Left lobe of liver (tissue), 2 donors: ENCODE measurements around the gene GPR179. TPM values are rescaled to one million over a fixed set of nuclear protein-coding genes. Genes with fewer than 3 reads are reported as not detected.

Source experiments
- ATAC-seq: fragments of 200-7000 bp; cut with Tn5 transposase; one replicate; pipeline ENCODE4 v1.9.1; 2020; ENCODE audit warnings: mild to moderate bottlenecking, moderate library complexity
- DNase-seq: peaks from one replicate; pipeline ENCODE4 v3.0.0-alpha.2; 2020; ENCODE audit warnings: low spot score
- total RNA-seq: library from RNA; stranded (reverse); gene quantifications from one replicate; pipeline ENCODE4 v1.2.1, GENCODE V29; 2021
- donor health status: DM: no; HTN: no; CAD: no; lungs with moderate emphysema.
- donor health status: DM: no; HTN: yes; CAD: no.

GPR179 gene
- total RNA-seq, 1 donor from 2014 or later, result 0.03 TPM

GRCh38 chr17:38344420-38344745 lies 627 bp upstream of the GPR179 start:
- no peak for DNase-seq
- no peak for ATAC-seq

GRCh38 chr17:38342886-38343607 lies 709 bp downstream of the GPR179 start:
- ATAC-seq (no peak), DNase-seq (no peak)

- DNase-seq (peak; percentile 80), ATAC-seq (peak; percentile 93)
These were observed 2.6 kb downstream of the GPR179 start for GRCh38 chr17:38341035-38341721.

GRCh38 chr17:38339891-38340290 lies 3.9 kb downstream of the GPR179 start:
- DNase-seq (no peak), ATAC-seq (no peak)

GRCh38 chr17:38338535-38338934 lies 5.2 kb downstream of the GPR179 start:
- ATAC-seq, result no peak
- DNase-seq, result no peak

GRCh38 chr17:38338053-38338452 lies 5.7 kb downstream of the GPR179 start:
- ATAC-seq, result no peak
- DNase-seq, result no peak

- no peak for ATAC-seq
- no peak for DNase-seq
These were observed 6.9 kb downstream of the GPR179 start for GRCh38 chr17:38336838-38337237.

GRCh38 chr17:38334480-38335364 lies 9.0 kb downstream of the GPR179 start:
- ATAC-seq (no peak), DNase-seq (no peak)

GRCh38 chr17:38333635-38334295 lies 10.0 kb downstream of the GPR179 start:
- peak; percentile 71 for ATAC-seq
- DNase-seq, result no peak

- DNase-seq, result no peak
- ATAC-seq, result no peak
These were observed 11.0 kb downstream of the GPR179 start for GRCh38 chr17:38332735-38333134.

- ATAC-seq (no peak), DNase-seq (no peak)
These were observed 12.8 kb downstream of the GPR179 start for GRCh38 chr17:38330941-38331411.

- ATAC-seq (no peak), DNase-seq (no peak)
These were observed 13.7 kb downstream of the GPR179 start for GRCh38 chr17:38329808-38330730.

GRCh38 chr17:38329284-38329683 lies 14.5 kb downstream of the GPR179 start:
- DNase-seq (no peak), ATAC-seq (no peak)

- ATAC-seq, result no peak
- no peak for DNase-seq
These were observed 15.1 kb downstream of the GPR179 start for GRCh38 chr17:38328620-38329019.

- no peak for DNase-seq
- ATAC-seq, result no peak
These were observed 15.8 kb downstream of the GPR179 start for GRCh38 chr17:38327936-38328335.

GRCh38 chr17:38326996-38327792 lies 16.6 kb downstream of the GPR179 start:
- DNase-seq, result no peak
- peak; percentile 61 for ATAC-seq

GRCh38 chr17:38325221-38325851 lies 18.4 kb downstream of the GPR179 start:
- ATAC-seq (no peak), DNase-seq (no peak)

GRCh38 chr17:38324772-38325171 lies 19.0 kb downstream of the GPR179 start:
- no peak for DNase-seq
- no peak for ATAC-seq
